SHP77 (cell line): ENCODE measurements around the gene THRAP3.

Source experiments
- DNase-seq, 2 experiments: peaks; one replicate each; lab custom pipeline; 2025; lab: John Stamatoyannopoulos, UW

The THRAP3 gene

GRCh38 chr1:36297062-36297461 lies 72.8 kb downstream of the THRAP3 start:
- no peak for DNase-seq

GRCh38 chr1:36298640-36299039 lies 74.4 kb downstream of the THRAP3 start:
- DNase-seq: no peak

GRCh38 chr1:36300526-36300925 lies 76.3 kb downstream of the THRAP3 start:
- no peak for DNase-seq

- no peak for DNase-seq
These were observed 77.0 kb downstream of the THRAP3 start for GRCh38 chr1:36301220-36301619.

- DNase-seq: no peak
These were observed 79.0 kb downstream of the THRAP3 start for GRCh38 chr1:36303244-36303643.

- no peak for DNase-seq
These were observed 79.6 kb downstream of the THRAP3 start for GRCh38 chr1:36303650-36304360.

GRCh38 chr1:36304521-36304920 lies 80.3 kb downstream of the THRAP3 start:
- no peak for DNase-seq

GRCh38 chr1:36304970-36305914 lies 81.0 kb downstream of the THRAP3 start:
- DNase-seq: no peak

- no peak for DNase-seq
These were observed 81.6 kb downstream of the THRAP3 start for GRCh38 chr1:36305915-36306209.

- peak; percentile 49 to 54 for DNase-seq
These were observed 82.1 kb downstream of the THRAP3 start, which contains the start of gene SH3D21 for GRCh38 chr1:36306210-36306901. SH3D21 (plus strand) TSS chr1:36306368; CDS start chr1:36306421, 53 bp downstream.

GRCh38 chr1:36306902-36307456 lies 82.7 kb downstream of the THRAP3 start:
- peak; percentile 86 to 88 for DNase-seq

GRCh38 chr1:36307601-36308330 lies 83.5 kb downstream of the THRAP3 start:
- DNase-seq: no peak

GRCh38 chr1:36309397-36309796 lies 85.2 kb downstream of the THRAP3 start:
- no peak for DNase-seq

- no peak for DNase-seq
These were observed 96.1 kb downstream of the THRAP3 start for GRCh38 chr1:36320291-36320761.

GRCh38 chr1:36320767-36321118 lies 96.5 kb downstream of the THRAP3 start:
- DNase-seq: no peak

- no peak for DNase-seq
These were observed 97.1 kb downstream of the THRAP3 start for GRCh38 chr1:36321119-36321951.

GRCh38 chr1:36322041-36322785 lies 98.0 kb downstream of the THRAP3 start:
- no peak for DNase-seq

- no peak for DNase-seq
These were observed 98.8 kb downstream of the THRAP3 start for GRCh38 chr1:36322786-36323635.
